ENCODE data around the gene MYO15A. TPM values are rescaled to one million over a fixed set of nuclear protein-coding genes. Genes with fewer than 3 reads are reported as not detected.

Gene MYO15A
- total RNA-seq, 1 donor from 2014 or later = 0.33 TPM

DNA sequence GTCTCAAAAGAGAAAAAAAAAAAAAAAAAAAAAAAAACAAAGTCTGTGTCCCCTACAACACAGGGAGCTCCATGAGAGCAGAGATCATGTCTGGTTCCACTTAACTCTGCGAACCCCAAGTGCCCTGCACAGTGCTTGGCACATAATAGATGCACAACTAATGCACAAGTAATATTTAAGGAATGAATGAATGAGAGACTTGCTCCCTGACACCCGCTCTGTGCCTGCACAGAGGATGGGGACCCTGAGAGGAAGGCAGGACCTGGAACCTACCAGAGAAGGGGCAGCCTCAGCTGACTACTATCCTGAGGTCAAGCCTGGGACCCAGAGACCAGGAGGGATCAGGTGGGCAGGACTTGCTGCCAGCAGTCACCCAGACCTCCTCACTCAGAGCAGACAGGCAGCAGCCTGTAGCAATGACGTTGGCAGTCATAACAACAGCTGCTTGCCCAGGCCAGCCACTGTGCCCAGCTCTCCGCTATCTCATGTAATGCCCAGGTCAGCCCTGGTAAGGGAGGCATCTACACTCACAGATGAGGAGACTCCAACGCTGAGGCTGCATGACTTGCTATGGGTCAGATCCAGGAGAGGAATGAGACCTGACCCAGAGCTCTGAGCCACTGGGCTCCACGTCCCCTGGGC lies 2.9 kb downstream of the MYO15A start:
- Histone ChIP-seq H3K27me3 (ENCODE audit: control insufficient read depth, insufficient read depth, low read length) (no peaks in the 10 kb centered on the region), H3K36me3 (ENCODE audit: control insufficient read depth, insufficient read depth, low read length) (no peaks in the 10 kb centered on the region), H3K4me3 (ENCODE audit: low read depth, low read length) (no peak overlapping the region)
- no peak for DNase-seq (ENCODE audit: low read depth)
- TF ChIP-seq, protein P1, sequence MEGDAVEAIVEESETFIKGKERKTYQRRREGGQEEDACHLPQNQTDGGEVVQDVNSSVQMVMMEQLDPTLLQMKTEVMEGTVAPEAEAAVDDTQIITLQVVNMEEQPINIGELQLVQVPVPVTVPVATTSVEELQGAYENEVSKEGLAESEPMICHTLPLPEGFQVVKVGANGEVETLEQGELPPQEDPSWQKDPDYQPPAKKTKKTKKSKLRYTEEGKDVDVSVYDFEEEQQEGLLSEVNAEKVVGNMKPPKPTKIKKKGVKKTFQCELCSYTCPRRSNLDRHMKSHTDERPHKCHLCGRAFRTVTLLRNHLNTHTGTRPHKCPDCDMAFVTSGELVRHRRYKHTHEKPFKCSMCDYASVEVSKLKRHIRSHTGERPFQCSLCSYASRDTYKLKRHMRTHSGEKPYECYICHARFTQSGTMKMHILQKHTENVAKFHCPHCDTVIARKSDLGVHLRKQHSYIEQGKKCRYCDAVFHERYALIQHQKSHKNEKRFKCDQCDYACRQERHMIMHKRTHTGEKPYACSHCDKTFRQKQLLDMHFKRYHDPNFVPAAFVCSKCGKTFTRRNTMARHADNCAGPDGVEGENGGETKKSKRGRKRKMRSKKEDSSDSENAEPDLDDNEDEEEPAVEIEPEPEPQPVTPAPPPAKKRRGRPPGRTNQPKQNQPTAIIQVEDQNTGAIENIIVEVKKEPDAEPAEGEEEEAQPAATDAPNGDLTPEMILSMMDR (IDR thresholded peaks at IDR 0.05; ENCODE audit: insufficient read depth, low read length, poor library complexity, severe bottlenecking) = no peak

DNA sequence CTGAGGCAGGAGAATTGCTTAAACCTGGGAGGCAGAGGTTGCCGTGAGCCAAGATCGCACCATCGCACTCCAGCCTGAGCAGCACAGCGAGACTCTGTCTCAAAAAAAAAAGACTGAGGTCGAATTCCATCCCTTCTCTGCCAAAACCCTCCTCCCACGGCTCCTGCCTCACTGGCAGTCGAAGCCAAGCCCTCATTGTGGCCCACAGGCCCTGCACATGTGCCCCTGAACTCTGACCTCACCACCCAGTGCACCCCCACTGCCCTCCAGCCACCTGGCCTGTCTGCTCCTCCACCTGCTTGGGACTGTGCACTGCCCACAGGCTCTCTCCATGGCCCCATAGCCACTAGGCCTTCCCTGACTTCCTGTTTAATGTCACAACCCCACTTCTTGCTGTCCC lies 7.0 kb downstream of the MYO15A start:
- TF ChIP-seq, protein P1 (IDR thresholded peaks at IDR 0.05; ENCODE audit: insufficient read depth, low read length, poor library complexity, severe bottlenecking) = no peak
- no peak for DNase-seq (ENCODE audit: low read depth)
- no peaks in the 10 kb centered on the region for H3K27me3 ChIP-seq (ENCODE audit: control insufficient read depth, insufficient read depth, low read length)
- H3K4me3 ChIP-seq (ENCODE audit: low read depth, low read length) = no peak overlapping the region
- H3K36me3 ChIP-seq (ENCODE audit: control insufficient read depth, insufficient read depth, low read length) = no peaks in the 10 kb centered on the region

DNA sequence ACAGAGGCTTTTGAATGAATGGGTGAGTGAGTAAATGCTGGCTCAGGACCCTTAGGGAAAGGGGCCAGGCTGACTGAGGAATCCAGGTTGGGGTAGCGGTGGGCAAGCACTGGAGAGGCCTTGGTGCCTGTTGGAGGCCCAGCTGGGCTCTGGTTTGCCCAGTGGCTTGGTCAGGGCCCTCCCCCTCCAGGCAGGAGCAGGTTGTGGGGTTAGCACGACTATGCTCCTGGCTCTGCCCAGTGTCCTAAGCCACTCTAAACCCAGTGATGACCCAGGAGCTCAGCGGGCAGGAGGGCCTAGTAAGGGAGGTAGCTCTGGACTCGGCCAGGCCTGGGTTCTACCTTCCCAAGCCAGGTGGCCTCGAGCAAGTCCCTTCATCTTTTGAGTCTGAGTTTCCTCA lies 7.5 kb downstream of the MYO15A start:
- Histone ChIP-seq H3K36me3 (ENCODE audit: control insufficient read depth, insufficient read depth, low read length) (no peaks in the 10 kb centered on the region), H3K4me3 (ENCODE audit: low read depth, low read length) (no peak overlapping the region), H3K27me3 (ENCODE audit: control insufficient read depth, insufficient read depth, low read length) (no peaks in the 10 kb centered on the region)
- DNase-seq (ENCODE audit: low read depth) = no peak
- TF ChIP-seq, protein P1 (IDR thresholded peaks at IDR 0.05; ENCODE audit: insufficient read depth, low read length, poor library complexity, severe bottlenecking) = no peak

DNA sequence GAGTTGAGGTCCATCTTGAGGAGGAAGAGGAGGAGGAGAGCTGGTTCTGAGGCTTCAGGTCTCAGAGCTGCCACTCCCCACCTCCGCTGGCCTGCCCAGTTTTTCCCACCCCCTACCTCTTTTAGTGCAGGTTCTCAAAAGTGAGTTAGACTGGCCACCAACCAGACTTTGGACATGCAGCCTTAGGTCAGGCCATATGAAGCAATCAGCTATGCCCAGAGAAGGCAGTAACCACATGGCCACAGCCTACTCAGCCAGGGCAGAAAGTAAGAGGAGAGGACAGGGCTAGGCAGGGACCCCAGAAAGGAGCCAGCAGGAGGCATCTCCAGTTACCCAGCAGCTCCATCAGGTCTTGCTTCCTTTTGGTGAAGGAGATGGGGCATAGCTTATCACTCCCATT lies 9.0 kb downstream of the MYO15A start:
- Histone ChIP-seq H3K4me3 (ENCODE audit: low read depth, low read length) (no peak overlapping the region), H3K36me3 (ENCODE audit: control insufficient read depth, insufficient read depth, low read length) (no peaks in the 10 kb centered on the region), H3K27me3 (ENCODE audit: control insufficient read depth, insufficient read depth, low read length) (peaks cover 3% of the 10 kb centered on the region)
- TF ChIP-seq, protein P1 (IDR thresholded peaks at IDR 0.05; ENCODE audit: insufficient read depth, low read length, poor library complexity, severe bottlenecking) = no peak
- no peak for DNase-seq (ENCODE audit: low read depth)

DNA sequence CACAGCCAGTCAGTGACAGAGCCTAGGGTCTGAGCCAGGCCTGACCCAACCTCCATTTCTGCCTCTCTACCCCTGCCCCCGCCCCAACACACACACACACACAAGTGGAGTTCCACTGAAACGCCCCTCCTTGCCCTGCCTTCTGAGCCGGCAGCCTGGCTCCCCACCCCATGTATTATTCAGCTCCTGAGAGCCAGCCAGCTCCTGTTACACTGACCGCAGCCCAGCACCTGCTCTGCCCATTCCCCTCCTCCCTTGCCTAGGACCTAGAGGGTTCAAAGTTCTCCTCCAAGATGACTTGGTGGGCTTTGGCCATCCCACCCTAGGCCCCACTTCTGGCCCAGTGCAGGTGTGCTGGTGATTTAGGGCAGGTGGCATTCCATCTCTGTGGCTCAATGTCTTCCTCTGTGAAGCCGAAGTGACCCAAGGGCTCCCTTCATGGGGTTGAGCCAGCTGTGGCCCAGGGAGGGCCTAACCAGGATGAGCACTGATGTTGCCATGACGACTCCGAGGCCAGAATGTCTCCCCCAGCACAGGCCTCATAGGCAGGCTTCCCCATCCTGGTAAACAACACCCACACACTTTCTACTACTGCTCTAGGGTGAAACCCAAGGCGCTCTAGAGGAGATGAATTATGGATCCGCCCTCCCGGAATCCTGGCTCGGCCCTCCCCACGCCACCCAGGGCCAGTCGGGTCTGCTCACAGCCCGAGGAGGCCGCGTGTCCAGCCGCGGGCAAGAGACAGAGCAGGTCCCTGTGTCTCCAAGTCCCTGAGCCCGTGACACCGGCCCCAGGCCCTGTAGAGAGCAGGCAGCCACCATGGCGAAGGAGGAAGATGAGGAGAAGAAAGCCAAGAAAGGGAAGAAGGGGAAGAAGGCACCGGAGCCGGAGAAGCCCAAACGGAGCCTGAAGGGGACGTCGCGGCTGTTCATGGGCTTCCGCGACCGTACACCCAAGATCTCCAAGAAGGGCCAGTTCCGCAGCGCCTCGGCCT lies 9.7 kb downstream of the MYO15A start:
- Histone ChIP-seq H3K4me3 (ENCODE audit: low read depth, low read length) (no peak overlapping the region), H3K36me3 (ENCODE audit: control insufficient read depth, insufficient read depth, low read length) (no peaks in the 10 kb centered on the region), H3K27me3 (ENCODE audit: control insufficient read depth, insufficient read depth, low read length) (peaks cover 8% of the 10 kb centered on the region)
- TF ChIP-seq, protein P1 (IDR thresholded peaks at IDR 0.05; ENCODE audit: insufficient read depth, low read length, poor library complexity, severe bottlenecking) = no peak
- DNase-seq (ENCODE audit: low read depth) = no peak
